GM19043 (cell line): ENCODE measurements around the gene CEBPA.
"Not testable (repeated sequence)": the region's sequence is repeated elsewhere in the genome, so short reads cannot be mapped to it uniquely, and the experiment has no call there.

Experiments used
- ATAC-seq: cut with Tn5 transposase; IDR thresholded peaks from one replicate; pipeline ENCODE4 v1.9.1; 2021; ENCODE audit warnings: low read depth; ENCODE audit not compliant: unreplicated experiment

Gene CEBPA

DNA sequence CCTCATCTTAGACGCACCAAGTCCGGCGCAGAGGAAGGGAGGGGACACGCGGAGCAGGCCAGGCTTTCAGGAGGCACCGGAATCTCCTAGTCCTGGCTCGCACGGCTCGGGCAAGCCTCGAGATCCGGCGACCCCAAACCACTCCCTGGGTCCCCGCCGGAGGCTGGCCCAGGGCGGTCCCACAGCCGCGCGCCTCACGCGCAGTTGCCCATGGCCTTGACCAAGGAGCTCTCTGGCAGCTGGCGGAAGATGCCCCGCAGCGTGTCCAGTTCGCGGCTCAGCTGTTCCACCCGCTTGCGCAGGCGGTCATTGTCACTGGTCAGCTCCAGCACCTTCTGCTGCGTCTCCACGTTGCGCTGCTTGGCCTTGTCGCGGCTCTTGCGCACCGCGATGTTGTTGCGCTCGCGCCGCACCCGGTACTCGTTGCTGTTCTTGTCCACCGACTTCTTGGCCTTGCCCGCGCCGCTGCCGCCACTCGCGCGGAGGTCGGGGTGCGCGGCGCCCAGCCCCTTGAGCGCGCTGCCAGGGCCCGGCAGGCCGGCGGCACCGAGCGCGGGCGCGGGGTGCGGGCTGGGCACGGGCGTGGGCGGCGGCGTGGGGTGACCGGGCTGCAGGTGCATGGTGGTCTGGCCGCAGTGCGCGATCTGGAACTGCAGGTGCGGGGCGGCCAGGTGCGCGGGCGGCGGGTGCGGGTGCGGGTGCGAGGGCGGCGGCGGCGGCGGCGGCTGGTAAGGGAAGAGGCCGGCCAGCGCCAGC lies 1.0 kb downstream of the CEBPA start:
- no peak for ATAC-seq

DNA sequence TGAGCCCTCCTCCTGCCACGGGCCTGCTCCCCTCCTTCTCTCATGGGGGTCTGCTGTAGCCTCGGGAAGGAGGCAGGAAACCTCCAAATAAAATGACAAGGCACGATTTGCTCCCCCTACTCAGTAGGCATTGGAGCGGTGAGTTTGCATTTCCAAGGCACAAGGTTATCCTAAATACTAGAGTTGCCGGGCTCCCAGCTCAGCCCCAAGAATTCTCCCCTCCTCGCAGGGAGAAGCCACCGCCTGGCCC lies 1.5 kb downstream of the CEBPA start:
- ATAC-seq = no peak

DNA sequence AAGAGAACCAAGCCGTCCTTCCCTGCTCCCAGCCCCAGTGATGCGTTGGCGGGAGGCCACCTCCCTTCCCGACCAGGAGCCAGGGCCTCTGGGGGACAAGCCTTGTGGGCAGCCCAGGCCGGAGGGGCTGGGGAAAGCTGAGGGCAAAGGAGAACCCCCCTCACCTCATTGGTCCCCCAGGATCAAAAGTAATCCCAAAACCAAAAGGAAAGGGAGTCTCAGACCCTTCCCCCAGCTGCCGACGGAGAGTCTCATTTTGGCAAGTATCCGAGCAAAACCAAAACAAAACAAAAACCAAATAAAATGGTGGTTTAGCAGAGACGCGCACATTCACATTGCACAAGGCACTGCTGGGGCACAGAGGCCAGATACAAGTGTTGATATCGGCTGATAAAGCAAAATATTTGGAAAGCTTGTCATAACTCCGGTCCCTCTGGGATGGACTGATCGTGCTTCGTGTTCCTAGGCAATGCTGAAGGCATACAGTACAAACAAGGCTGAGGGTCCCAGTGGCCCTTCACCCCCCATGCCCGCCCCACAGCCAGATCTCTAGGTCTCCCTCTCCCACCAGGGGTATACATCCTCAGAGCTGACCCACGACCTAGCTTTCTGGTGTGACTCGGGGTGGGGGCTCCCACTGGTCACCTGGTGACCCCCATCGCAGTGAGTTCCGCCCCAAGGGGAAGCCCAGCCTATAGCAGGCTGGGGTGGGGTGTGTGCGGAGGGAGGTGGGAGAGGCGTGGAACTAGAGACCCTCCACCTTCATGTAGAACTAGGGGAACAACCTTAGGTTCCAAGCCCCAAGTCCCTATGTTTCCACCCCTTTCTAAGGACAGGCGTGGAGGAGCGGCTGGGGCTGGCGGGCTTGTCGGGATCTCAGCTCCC lies 2.1 kb downstream of the CEBPA start:
- no peak for ATAC-seq

DNA sequence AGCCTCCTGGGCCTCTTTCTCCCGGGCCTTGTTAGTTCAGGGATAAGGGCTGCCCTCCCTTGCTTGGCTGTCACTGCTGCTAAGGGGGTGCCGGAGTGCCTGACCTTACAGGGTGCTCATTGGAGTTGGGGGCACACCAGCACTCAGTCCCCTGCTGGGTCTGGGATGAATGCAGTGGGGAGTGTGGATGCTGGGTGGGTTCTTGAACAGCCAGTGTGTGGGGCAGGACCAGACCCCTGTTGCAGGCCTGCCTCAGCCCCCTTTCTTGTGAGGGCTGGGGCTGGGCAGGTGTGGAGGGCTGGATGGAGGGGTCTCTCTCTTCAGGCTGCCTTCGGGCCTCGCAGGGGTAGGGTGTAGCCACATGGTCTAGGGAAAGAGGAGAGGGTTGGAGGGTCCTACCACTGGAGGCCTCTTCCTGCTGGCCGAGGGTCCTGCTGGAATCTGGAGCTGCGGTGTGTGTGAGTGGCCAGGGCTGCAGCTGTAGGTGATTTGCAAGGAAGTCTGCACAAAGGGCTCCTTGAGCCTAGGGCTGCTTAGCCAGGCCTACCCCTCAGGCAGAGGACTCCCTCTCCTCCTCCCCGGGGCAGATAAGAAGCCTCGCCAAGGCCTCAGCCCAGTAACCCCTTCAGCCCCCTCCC lies 3.2 kb downstream of the CEBPA start:
- no peak for ATAC-seq

DNA sequence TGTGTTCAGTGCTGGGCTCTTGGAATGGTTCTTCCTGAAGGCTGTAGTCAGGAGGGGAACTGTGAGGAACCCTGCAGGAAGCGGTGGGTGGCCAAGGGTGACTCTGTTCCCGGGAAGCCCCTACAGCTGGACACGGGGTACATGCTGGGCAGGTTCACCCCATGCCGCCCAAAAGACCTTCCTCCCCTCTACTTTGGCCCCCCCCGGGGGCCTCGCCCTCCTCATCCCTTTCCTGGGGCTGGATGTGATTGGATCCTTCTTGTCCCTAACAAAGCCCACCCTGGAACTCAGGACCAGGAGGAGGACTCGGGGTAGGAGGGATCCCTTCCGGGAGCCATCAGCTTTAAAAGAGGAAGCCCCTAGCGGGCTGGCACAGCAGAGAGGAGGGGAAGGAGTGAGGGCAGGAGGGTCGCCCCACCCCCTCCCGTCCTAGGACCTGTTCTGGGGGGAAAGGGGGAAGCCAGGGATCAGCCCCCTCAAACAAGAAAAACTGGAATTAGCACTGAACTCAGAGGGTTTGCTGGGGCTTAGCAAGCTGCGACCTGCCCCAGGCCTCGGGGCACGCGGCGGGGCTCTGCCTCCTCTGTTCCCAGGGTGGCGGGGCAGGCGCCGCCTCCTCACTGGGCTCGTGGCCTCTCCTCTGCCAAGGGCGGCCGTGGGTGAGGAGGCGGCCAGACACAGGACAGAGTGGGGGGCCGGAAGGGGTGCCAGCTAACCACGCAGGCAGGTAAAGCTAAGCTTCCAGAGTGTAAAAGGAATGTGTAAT lies 4.0 kb downstream of the CEBPA start:
- ATAC-seq = no peak

DNA sequence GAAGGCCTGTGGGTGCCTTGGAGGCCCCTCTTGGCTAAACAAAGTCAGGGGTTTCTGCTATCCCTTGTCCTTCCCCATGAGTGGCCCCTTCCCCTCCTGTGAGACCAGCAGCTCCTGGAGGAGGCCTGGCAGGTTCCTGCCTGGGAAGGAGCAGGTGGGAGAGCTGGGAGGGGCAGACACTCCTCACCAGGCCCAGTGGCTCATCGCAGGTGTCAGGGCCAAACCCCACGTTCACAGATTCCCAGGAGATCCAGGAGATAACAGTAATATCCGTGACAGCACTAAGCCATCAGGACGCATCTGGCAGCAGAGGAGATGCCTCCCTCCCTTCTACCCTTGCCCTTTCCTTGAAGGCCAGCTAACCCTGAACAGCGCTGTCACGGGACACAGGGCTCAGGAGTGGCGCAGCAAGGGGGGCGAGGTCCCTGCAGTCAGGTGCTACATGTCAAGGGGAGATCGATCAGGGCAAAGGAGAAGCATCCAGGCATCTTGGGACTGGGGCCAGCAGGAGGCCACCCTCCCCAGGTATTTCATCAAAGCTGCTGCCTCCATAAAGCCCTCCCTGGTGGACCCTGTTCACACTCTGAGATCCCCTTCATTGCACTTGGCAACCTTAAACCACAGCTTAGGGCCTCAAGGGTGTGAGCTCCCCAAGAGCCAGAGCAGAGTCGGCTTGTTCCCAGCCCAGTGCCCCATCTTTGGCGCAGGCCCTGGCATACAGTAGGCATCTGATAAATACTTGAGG lies 4.8 kb downstream of the CEBPA start:
- ATAC-seq = no peak

DNA sequence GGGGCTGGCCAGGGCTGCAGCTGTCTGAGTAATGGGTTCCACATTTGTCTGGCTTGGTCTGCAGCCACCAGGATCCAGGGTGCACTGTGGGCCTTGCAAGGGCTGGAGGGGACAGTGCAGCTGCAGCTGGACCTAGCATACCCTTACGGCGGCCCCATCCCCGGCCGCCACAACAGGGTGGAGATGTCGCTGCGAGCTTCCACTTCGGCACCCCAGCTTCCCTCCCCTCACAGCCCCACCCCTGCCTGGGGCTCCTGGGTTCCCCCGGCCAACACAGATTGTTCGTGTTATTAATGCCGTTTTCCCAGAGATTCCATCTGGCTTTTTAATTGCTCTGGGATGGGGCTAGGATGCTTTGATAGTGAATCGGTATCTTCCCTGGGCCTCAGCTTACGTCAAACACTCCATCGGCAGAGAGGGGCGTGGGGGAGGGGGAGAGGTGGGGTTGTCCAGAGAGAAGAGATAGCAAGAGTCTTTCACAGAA lies 5.8 kb downstream of the CEBPA start:
- no peak for ATAC-seq

DNA sequence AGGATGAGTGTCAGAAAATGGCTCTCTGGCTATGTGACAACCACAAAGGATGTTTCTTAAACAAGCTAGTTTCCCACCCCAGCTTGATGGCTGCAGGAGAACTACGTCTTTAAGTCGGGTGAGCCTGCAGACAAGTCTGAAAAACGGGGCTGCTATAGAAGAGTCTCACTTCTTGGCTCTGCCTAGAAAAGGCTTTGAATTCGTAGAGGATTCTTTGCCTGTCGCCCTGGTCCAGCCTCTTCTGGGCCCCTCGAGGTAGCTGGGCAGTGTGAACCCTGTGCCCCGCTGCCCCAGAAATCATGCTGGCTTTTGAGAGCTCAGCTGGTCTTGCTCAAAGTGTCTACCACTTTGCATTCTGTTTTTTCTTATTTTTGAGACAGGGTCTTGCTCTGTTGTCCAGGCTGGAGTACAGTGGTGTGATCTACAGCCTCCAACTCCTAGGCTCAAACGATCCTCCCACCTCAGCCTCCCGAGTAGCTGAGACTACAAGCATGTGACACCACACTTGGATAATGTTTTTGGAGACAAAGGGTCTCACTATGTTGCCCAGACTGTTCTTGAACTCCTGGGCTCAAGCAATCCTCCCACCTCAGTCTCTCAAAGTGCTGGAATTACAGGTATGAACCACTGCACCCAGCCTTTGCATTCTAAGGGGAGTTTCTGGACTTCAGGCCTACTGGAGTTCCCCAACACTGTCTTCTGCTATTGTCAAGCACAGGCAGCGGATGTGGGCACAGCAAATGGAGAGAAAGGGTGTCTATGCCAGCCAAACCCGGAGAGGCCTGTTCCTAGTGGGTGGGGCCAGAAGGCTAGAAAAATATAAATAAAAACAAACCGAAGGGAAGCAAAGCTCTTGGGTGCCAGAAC lies 6.5 kb downstream of the CEBPA start:
- ATAC-seq = no peak

DNA sequence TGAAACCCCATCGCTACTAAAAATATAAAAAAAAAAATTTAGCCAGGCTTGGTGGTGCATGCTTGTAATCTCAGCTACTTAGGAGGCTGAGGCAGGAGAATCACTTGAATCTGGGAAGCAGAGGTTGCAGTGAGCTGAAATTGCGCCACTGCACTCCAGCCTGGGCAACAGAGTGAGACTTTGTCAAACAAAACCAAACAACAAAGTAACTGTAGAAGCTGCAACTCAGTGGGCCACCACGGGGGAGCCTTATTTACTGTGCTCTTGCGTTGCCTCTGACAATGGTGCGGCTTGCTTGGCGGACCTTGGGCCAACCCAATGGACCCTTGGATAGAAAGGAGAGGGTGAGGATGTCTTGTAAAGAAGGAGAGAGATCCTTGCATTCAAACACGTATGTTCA lies 7.3 kb downstream of the CEBPA start:
- ATAC-seq = not testable (repeated sequence)

DNA sequence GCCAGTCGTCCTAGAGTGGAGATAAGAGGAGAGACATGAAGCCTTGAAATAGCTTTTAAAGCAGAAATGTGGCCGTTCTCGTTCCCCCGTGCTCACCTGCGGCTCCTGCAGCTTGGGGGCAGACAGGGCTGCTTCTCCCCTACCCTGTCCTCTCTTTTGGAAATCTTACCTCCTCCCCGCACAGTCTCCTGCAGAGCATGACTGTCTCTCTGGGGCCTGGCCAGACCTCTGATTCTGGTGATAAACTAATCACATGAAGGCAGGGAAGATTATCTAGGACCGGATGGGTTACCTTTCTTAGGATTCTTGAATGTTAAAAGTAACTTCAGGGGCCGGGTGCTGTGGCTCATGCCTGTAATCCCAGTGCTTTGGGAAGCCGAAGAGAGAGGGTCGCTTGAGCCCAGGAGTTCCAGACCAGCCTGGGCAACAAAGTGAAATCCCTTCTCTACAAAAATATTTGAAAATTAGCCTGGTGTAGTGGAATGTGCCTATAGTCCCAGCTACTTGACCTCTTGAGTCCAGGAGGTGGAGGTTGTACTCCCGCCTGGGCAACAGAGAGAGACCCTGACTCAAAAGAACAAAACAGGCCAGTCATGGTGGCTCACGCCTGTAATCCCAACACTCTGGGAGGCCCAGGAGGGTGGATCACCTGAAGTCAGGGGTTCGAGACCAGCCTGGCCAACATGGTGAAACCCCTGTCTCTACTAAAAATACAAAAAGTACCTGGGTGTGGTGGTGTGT lies 8.1 kb downstream of the CEBPA start:
- no peak for ATAC-seq

DNA sequence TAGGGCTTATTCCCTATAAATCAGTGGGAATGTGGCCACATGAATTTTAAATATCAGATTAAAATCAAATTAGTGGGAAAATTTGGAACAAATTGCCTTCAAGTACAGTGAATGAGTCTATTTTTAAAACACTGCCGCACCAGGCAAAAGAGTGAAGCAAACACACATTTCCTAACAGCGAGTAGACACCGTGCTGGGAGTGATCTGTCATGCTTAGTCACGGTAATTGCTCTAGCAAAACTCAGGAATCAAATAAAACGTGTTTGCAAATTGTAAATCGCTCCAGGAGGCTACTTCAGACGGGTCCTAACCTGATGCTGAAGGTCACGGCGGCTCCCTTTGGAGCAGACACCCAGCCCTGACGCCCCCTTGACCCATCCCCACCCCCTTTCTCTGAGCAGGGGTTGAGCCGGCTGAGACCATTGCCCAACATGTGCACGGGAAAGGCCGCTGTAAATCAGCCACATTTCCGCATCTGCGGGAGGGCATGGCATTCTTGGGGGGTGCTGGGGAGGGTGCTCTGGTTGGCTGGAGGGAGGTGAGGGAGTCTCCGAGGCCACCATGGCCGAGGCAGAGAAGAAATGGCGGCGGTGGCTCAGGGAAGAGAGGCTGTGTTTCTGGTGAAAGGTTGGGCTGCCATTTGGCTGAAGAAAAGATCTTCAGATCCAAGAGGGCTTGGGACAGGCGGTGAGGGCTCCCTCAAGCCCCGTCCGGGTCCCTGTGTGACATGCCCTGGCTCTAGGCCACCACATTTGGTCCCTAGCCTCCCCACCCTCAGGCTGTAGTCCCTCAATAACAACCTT lies 8.9 kb downstream of the CEBPA start:
- ATAC-seq = no peak

DNA sequence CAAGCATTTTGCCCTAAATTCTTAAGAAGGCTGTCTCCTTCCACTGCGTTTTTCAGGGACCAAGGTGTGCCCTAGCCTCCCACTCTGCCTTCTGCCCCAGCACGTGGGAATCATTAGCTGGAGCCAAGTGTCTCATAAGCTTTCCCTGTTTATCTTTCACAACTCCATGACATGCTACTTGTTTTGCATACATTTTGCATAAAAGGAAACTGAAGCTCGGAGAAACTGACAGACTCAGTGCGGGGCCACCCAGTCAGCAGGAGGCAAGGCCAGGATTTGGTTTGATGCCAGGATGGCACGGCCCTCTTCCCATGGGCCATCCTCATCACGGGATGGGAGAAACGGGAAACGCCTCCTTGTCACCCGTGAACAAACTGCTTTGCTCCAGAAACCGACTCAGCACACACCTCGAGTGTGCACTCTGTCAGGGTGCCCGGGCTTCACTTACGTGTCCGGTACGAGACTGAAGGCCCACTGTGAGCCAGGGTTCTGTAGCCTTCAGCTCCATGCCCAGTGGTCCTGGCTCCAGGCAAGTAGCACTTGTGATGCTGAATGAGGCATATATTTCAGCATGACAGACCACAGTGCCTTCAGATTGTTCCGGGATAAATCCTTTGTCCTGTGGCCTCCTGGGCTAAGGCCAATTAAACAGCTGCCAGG lies 9.6 kb downstream of the CEBPA start:
- ATAC-seq = no peak

DNA sequence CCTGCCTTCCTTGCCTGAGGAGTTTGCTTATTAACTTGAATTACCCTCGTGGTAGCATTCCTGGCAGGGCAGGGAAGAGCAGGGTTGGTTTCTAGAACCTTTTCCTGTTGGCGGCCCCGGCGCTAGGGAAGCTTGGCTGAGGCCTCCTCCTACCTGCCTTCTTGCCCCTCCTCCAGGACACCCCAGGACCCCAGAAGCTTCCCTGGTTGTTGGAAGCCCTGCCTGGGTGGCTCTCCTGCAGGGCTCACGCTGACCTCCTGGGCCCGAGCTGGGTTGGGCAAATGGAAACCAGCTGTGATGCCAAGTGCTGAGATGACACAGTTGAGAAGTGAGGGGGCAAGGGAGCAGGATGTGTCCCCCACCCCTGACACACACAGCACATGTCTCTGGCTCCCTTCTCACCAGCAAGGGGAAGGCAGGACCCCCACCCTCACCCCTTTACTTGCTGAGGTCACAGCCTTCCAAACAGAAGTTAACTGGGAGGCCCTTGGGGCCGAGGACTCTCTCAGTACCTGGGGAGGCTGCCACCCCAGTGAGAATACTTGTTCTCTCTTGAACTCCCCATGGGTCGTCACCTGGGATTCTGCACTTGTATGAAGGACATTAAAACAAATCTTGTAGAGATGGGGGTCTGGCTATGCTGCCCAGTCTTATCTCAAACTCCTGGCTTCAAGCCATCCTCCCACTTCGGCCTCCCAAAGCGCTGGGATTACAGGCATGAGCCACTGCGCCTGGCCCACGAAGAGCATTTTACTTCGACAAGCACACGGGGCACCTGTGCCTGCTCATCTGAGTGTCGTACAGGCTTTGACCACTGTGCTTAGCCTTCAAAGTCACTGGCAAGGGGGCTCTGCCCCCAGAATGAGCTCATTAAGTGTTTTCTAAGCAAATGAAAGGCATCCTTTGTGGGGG lies 10.5 kb downstream of the CEBPA start:
- no peak for ATAC-seq

DNA sequence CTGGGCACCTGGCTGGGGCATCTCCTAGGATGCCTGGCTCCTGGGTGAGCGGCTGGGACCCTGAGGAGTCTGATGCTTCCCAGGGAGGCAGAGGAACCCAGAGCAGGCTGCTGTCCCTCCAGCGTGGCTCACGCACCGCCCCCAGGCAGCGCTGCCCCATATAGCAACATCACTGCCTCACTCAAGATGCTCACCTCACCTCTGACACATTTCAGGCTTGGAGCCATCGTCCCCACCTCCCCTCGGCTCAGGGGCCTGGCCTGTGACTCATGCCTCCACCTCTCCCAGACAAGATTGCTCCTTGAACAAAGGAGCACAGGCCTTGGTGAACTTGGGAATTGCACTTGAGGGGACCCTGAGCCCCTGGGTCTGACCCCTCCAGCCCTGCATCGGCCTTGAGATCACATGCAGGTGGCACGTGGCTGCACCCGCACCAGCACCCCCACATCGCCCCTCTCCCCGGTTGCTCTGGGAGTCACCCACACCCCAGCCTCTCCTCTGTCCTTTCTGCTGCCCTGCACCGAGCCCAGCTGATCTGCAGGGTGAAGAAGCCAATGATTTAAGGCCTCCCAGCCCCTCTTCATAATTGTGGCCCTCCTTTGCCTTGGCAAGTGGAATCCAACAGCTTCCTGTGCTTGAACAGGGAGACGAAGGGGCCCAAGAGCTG lies 11.2 kb downstream of the CEBPA start:
- ATAC-seq = no peak

DNA sequence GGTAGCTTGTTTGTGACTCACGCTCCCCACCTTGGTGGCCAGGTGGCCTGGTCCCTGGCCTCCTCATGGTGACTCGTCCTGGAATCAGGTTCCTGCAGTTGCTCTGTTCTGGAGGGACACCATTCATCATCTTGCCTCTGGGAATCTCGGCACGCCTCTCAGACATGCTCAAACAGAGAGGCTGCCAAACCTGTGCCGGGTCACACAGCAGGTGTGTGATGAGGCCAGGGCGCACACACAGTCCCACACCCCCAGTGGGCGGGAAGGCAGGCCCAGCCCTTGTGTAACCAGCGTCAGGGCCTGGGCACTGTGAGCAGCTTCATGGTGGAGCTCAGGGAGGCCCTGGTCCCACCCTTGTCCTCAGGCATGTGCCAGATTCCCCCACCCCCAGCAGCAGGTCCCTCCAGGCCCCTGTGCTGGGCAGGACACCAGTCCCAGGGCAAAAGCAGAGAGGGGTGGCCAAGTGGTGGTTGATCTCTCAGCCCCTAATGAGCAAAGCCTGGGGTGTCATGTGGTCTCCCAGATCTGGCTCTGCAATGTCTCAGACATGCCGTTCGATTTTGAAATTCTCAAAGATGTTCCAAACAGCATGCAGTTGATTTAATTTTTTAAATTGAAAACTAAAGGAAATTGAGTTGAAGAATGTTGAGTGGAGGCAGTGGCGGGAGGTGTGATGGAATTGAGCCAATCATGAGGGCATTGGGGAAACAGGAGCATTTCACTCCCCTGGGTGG lies 12.1 kb downstream of the CEBPA start:
- no peak for ATAC-seq
